ENCODE measurements around the gene DYRK4. TPM values are rescaled to one million over a fixed set of nuclear protein-coding genes. Genes with fewer than 3 reads are reported as not detected.

DYRK4 gene
- total RNA-seq, 1 experiment from 2014 or later = 8.8 TPM

DNA sequence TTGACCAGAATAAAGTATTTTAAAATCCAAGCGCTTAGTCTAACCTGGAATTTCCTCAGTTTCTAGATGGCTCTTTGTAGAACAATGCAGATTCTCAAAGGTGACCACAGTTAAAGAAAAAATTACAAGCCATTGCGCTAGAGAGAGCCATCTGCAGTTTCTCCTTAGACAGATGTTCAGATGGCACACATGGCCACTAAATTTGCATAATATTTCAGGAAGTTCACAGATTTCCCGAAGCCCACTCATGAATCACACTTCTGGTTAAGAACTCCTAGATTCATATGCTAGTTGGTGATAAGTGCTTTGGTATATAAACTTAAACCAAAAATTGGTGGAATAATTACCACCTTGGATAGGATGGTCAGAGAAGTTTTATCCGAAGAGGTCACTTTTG is 86.1 kb downstream of the DYRK4 start:
- H3K36me3 Mint-ChIP-seq = no peaks in the 10 kb centered on the region
- peak overlapping the region; percentile 99 for H3K4me3 Mint-ChIP-seq
- no peaks in the 10 kb centered on the region for H3K9me3 Mint-ChIP-seq
- no peak for TF ChIP-seq ETV6 (CRISPR knock-in tag; IDR thresholded peaks at IDR 0.05)
- ATAC-seq (no peak), DNase-seq (ENCODE audit: low spot score) (no peak)
- ChIA-PET CTCF (interaction anchor here (0.9 to 2.0 kb wide), 10 partner anchors 13 to 264 kb away, joined by 3 to 12 read pairs (median 4); partner anchors contain the start of gene DYRK4), POLR2A (interaction anchor here (1.2 kb wide), 1 partner anchor 22 kb away, joined by 3 read pairs; no protein-coding TSS in a partner anchor)
- H3K27me3 Mint-ChIP-seq (ENCODE audit: low read depth) = no peaks in the 10 kb centered on the region
- H3K4me1 Mint-ChIP-seq = peaks cover 40% of the 10 kb centered on the region
- peak overlapping the region; percentile 99 for H3K27ac Mint-ChIP-seq

DNA sequence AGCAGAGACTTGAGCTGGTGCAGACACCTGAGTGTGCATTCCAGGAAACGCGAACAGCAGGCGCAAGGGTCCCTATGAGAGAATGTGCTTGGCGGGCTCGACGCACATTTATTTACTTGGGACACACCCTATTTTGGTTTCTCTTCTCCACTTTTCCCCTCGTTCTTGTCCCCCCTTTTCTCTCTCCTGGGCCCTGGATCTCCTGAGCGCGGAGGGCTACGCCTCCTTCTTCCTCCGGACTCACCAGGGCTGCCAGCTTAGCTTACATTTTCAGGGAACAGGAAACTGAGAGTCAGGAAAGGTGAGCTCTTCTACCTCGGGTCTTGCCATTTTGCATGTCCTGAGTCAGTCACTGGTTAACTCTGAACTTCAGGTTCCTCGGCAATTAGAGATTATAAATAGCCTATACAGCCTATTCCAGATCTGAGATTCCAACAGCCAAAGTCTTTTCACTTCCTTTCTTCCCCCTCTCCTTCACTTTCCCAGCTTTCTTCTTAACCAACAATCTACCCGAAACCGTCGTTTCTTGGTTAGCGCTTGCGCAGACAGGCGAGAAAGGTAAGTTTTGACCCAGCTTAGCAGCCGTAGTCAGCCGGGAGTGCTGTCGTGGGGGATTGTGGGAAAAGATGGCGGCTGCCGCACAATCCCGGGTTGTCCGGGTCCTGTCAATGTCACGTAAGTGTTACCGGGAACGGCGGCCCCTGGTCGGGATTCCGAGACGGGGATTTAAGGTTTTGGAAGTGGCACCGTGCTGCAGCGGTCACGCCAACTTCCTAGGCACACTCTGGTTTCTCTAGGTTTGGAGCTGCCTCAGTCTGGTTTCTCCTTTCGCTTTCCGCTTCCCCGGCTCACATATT is 86.7 kb downstream of the DYRK4 start, which contains the start of the genes AKAP3 and NDUFA9:
TSS of gene AKAP3 (minus strand) at position 551 of the 857 bp plus-strand sequence. CDS start 10,855 bp downstream, outside the sequence.
TSS of gene NDUFA9 (plus strand) at position 614 of the 857 bp plus-strand sequence. CDS start at position 627, 13 bp downstream.
- Mint-ChIP-seq H3K27me3 (ENCODE audit: low read depth) (no peaks in the 10 kb centered on the region), H3K4me3 (peak within 1 kb of the TSS; percentile 99), H3K36me3 (no peaks in the 10 kb centered on the region), H3K27ac (peak within 1 kb of the TSS; percentile 99), H3K9me3 (no peaks in the 10 kb centered on the region), H3K4me1 (peaks cover 40% of the 10 kb centered on the region)
- DNase-seq (ENCODE audit: low spot score) (peak; percentile 80), ATAC-seq (peak; percentile 92)
- ChIA-PET CTCF (interaction anchor here (0.7 to 2.0 kb wide), 11 partner anchors 13 to 265 kb away, joined by 3 to 12 read pairs (median 4); partner anchors contain the start of gene DYRK4), POLR2A (interaction anchor here (0.7 to 1.2 kb wide), 3 partner anchors 10 to 52 kb away, joined by 3 to 4 read pairs (median 3); no protein-coding TSS in a partner anchor)
- TF ChIP-seq MYBL2 (CRISPR knock-in tag; IDR thresholded peaks at IDR 0.05) = peak; percentile 68; the same call in 1 of the 2 replicates
- TF ChIP-seq, protein P1, sequence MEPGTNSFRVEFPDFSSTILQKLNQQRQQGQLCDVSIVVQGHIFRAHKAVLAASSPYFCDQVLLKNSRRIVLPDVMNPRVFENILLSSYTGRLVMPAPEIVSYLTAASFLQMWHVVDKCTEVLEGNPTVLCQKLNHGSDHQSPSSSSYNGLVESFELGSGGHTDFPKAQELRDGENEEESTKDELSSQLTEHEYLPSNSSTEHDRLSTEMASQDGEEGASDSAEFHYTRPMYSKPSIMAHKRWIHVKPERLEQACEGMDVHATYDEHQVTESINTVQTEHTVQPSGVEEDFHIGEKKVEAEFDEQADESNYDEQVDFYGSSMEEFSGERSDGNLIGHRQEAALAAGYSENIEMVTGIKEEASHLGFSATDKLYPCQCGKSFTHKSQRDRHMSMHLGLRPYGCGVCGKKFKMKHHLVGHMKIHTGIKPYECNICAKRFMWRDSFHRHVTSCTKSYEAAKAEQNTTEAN (CRISPR knock-in tag; IDR thresholded peaks at IDR 0.05) = peak; percentile 46; the same call in 1 of the 2 replicates
- TF ChIP-seq, protein P2, sequence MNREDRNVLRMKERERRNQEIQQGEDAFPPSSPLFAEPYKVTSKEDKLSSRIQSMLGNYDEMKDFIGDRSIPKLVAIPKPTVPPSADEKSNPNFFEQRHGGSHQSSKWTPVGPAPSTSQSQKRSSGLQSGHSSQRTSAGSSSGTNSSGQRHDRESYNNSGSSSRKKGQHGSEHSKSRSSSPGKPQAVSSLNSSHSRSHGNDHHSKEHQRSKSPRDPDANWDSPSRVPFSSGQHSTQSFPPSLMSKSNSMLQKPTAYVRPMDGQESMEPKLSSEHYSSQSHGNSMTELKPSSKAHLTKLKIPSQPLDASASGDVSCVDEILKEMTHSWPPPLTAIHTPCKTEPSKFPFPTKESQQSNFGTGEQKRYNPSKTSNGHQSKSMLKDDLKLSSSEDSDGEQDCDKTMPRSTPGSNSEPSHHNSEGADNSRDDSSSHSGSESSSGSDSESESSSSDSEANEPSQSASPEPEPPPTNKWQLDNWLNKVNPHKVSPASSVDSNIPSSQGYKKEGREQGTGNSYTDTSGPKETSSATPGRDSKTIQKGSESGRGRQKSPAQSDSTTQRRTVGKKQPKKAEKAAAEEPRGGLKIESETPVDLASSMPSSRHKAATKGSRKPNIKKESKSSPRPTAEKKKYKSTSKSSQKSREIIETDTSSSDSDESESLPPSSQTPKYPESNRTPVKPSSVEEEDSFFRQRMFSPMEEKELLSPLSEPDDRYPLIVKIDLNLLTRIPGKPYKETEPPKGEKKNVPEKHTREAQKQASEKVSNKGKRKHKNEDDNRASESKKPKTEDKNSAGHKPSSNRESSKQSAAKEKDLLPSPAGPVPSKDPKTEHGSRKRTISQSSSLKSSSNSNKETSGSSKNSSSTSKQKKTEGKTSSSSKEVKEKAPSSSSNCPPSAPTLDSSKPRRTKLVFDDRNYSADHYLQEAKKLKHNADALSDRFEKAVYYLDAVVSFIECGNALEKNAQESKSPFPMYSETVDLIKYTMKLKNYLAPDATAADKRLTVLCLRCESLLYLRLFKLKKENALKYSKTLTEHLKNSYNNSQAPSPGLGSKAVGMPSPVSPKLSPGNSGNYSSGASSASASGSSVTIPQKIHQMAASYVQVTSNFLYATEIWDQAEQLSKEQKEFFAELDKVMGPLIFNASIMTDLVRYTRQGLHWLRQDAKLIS (CRISPR knock-in tag; IDR thresholded peaks at IDR 0.05; ENCODE audit: borderline replicate concordance) = no peak
- no peak for TF ChIP-seq ZNF416 (CRISPR knock-in tag; IDR thresholded peaks at IDR 0.05)
- TF ChIP-seq ESRRA (CRISPR knock-in tag; IDR thresholded peaks at IDR 0.05; ENCODE audit: borderline replicate concordance) = peak; percentile 45; the same call in 1 of the 2 replicates
- peak; percentile 59 for TF ChIP-seq USF2 (CRISPR knock-in tag; IDR thresholded peaks at IDR 0.05)
- TF ChIP-seq MLX (CRISPR knock-in tag; IDR thresholded peaks at IDR 0.05) = 0 out of 2 replicates have a peak, but pooled peaks have one; percentile 26
- no peak for TF ChIP-seq E2F4 (CRISPR knock-in tag; IDR thresholded peaks at IDR 0.05; ENCODE audit: borderline replicate concordance, low read depth)
- peak; percentile 83 for TF ChIP-seq FOXK1 (CRISPR knock-in tag; IDR thresholded peaks at IDR 0.05)
- TF ChIP-seq SP1 (CRISPR knock-in tag; conservative IDR thresholded peaks at IDR 0.05) = peak; percentile 54; the same call in 1 of the 2 replicates
- TF ChIP-seq USF1 (CRISPR knock-in tag; IDR thresholded peaks at IDR 0.05) = peak; percentile 59; the same call in 1 of the 2 replicates
- 0 out of 2 replicates have a peak, but pooled peaks have one; percentile 61 for TF ChIP-seq FOXP1 (CRISPR knock-in tag; IDR thresholded peaks at IDR 0.05; ENCODE audit: borderline replicate concordance)
- 0 out of 2 replicates have a peak, but pooled peaks have one; percentile 32 for TF ChIP-seq TEAD1 (CRISPR knock-in tag; IDR thresholded peaks at IDR 0.05)
- 0 out of 2 replicates have a peak, but pooled peaks have one; percentile 15 for TF ChIP-seq MAX (CRISPR knock-in tag; IDR thresholded peaks at IDR 0.05)
- TF ChIP-seq TCF7 (CRISPR knock-in tag; IDR thresholded peaks at IDR 0.05; ENCODE audit: low read depth) = no peak
- TF ChIP-seq ZNF532 (CRISPR knock-in tag; IDR thresholded peaks at IDR 0.05; ENCODE audit: borderline replicate concordance) = no peak
- no peak for TF ChIP-seq JUN (CRISPR knock-in tag; IDR thresholded peaks at IDR 0.05)
